Measurements from ENCODE around the gene ZHX3.

GRCh38 chr20:41150664-41151063, 166.9 kb downstream of the ZHX3 start:
- TF ChIP-seq REST (IDR thresholded peaks at IDR 0.05; ENCODE audit: insufficient replicate concordance, low read depth), result no peak
- TF ChIP-seq CTCF (IDR thresholded peaks at IDR 0.05; ENCODE audit: insufficient read depth, low read length), result no peak
